ENCODE results near the gene PRG3.

DNA sequence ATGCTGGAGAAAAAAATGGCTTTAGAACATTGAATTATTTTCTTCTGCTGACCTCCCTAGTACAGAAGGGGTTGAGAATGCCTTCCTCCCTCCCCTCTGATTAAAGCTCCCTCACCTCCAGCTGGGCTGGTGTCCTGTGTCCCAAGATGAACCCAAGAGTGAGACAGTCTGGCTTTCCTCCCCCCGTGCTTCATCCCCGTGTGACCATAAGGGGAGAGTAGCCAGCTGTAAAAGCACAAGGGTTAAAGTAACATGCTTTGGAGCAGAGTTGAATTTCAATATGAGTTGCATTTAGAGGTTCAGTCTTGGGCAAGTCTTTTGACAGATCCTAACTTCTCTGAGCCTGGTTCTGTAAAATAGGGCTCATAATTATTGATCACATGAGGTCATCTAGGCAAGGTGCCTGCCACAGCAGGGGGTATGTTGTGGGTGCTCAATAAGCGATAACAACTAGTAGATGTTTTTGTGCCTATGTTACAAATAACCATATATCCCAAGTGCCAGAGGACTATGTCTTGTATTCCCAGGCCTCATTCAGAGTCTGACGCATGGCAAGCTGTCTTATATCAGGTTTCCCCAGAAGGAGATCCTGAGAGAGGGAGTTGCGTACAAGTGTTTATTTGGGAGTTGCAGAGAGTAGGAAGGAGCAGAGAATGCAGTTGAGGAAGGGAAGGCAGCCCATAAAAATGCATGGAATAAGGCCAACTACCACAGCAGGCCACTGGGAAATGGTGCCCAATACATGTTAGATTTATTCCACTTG is 5.4 kb upstream of the PRG3 start:
- TF ChIP-seq CTCF (conservative IDR thresholded peaks at IDR 0.05 in 1 of 2, IDR thresholded peaks at IDR 0.05 in 1 of 2; ENCODE audit: extremely low read depth in 1 of 2, insufficient read depth in 1 of 2, low read depth in 1 of 2, low read length in 2 of 2) (no peak), EZH2 (IDR thresholded peaks at IDR 0.05; ENCODE audit: borderline replicate concordance, low read length) (no peak)

Measured in mammary epithelial cell (primary cell).